GM15510 (cell line): ENCODE results near the gene DOCK4.

Source experiments
- POLR2A ChIP-seq: IDR thresholded peaks from 3 replicates; pipeline ENCODE4 v1.6.1; 2011; ENCODE audit warnings: borderline replicate concordance; ENCODE audit not compliant: insufficient read length; ENCODE audit errors: extremely low read depth

DOCK4 gene, protein sequence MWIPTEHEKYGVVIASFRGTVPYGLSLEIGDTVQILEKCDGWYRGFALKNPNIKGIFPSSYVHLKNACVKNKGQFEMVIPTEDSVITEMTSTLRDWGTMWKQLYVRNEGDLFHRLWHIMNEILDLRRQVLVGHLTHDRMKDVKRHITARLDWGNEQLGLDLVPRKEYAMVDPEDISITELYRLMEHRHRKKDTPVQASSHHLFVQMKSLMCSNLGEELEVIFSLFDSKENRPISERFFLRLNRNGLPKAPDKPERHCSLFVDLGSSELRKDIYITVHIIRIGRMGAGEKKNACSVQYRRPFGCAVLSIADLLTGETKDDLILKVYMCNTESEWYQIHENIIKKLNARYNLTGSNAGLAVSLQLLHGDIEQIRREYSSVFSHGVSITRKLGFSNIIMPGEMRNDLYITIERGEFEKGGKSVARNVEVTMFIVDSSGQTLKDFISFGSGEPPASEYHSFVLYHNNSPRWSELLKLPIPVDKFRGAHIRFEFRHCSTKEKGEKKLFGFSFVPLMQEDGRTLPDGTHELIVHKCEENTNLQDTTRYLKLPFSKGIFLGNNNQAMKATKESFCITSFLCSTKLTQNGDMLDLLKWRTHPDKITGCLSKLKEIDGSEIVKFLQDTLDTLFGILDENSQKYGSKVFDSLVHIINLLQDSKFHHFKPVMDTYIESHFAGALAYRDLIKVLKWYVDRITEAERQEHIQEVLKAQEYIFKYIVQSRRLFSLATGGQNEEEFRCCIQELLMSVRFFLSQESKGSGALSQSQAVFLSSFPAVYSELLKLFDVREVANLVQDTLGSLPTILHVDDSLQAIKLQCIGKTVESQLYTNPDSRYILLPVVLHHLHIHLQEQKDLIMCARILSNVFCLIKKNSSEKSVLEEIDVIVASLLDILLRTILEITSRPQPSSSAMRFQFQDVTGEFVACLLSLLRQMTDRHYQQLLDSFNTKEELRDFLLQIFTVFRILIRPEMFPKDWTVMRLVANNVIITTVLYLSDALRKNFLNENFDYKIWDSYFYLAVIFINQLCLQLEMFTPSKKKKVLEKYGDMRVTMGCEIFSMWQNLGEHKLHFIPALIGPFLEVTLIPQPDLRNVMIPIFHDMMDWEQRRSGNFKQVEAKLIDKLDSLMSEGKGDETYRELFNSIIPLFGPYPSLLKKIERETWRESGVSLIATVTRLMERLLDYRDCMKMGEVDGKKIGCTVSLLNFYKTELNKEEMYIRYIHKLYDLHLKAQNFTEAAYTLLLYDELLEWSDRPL (N-terminal part only)

GRCh38 chr7:112206238-112206990 is at the start of gene DOCK4, which contains the start of gene ZNF277:
DOCK4 (minus strand) TSS chr7:112206399; CDS start chr7:112206138, 261 bp downstream.
ZNF277 (plus strand) TSS chr7:112206695; CDS start chr7:112206717, 22 bp downstream.
- peak; percentile 48 for TF ChIP-seq POLR2A

DNA sequence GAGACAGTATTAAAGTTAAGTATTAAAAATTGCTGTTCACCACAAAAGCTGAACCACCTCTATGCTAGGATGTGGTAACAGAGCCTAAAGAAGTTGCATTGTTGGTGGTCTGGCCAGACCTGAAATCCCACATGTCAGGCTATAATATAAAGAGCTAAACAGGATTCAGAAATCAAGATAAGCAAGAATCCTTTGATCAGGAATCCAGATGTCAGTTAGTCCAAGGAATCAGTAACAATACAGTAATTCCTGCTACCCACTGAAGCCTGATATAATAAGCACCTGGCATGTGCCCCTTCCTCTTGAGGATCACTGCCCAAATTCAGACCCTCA is 49.2 kb upstream of the DOCK4 start:
- no peak for TF ChIP-seq POLR2A

GRCh38 chr7:112254709-112255387 is 48.6 kb upstream of the DOCK4 start:
- no peak for TF ChIP-seq POLR2A

DNA sequence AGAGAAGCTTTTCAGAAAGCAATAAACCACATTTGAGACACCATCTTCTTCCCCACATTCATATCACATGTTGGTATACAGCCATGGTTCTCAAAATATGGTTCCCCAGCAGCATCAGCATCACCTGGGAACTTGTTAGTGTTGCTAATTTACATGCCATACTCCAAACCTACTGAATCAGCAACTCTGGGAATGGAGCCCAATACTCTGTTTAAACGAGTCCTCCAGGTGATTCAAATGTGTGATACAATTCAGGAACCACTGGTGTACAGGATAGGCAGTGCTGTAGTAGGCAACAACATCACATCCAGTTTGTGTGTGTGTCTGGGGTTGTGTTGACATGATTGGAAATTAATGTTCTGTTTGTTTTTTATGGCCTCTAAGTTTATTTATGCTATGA is 48.0 kb upstream of the DOCK4 start:
- no peak for TF ChIP-seq POLR2A

- no peak for TF ChIP-seq POLR2A
Measured at GRCh38 chr7:112252691-112253090, 46.5 kb upstream of the DOCK4 start.

DNA sequence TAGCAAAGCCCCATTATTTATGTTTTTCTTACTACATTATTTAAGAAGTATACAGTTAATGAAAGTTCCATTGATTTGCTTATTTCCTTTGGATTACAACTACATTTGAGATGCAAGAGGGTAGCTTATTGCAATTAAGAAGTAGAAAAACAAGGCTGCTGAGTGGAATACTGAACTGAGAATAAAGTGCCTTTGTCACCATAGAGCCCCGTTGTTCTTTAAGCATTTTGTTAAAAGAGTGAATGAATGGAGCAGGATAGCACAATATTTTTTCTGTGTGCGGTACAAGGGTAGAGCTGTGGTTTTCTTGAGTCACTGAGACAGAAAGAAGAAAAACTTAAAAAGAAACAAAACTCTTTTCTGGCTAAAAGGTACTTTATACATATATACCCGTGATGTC is 45.9 kb upstream of the DOCK4 start:
- no peak for TF ChIP-seq POLR2A

GRCh38 chr7:112248598-112248997 is 42.4 kb upstream of the DOCK4 start:
- TF ChIP-seq POLR2A: no peak

GRCh38 chr7:112238852-112239610 is 32.8 kb upstream of the DOCK4 start:
- TF ChIP-seq POLR2A: no peak

DNA sequence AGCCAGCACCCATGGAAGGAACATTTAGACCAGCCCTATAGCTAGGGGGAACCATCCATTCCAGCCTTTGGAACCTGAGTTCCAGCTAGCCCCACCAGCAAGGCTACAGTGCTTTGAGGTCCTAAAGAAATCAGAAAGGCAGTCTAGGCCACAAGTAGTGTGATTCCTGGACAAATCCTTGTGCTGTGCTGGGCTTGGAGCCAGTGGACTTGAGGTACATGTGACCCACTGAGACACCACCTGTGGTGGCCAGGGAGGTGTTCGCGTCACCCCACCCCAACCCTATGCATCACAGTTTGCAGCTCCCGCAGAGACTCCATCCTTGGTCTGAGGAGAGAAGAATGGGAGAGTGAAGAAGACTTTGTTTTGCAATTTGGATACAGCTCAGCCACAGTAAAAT is 32.1 kb upstream of the DOCK4 start:
- TF ChIP-seq POLR2A: no peak

GRCh38 chr7:112236597-112236996 is 30.4 kb upstream of the DOCK4 start:
- no peak for TF ChIP-seq POLR2A

- TF ChIP-seq POLR2A: no peak
Measured at GRCh38 chr7:112234147-112234546, 27.9 kb upstream of the DOCK4 start.

DNA sequence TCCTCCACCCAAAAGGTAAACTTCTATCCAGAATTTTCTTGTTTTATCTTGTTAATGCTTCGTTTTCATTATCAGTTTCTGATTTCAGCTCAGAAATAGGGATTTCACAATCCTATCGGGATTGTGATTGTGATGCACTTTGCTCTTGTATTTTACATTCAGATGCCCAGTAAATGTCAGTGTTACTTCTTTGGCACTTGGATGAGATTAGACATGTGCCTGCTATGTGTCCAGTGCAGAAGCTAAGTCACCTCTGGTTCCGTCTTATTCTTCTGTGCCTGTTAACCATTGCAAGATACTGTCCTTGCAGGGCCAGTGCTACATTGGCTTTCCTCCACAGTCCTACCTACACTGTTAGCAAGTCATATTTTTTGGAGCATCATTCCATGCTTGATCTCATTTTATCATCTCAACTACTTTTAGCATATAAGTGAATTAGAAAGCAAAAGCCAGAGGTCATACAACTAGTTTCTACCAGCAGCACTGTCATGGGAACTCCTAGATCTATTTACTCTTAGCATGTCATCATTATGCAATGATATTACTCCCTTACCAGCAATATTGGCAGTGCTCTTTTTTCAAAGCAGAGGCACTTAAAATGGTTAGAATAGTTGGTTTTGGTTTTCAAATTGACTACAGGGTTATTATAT is 27.0 kb upstream of the DOCK4 start:
- TF ChIP-seq POLR2A: no peak

DNA sequence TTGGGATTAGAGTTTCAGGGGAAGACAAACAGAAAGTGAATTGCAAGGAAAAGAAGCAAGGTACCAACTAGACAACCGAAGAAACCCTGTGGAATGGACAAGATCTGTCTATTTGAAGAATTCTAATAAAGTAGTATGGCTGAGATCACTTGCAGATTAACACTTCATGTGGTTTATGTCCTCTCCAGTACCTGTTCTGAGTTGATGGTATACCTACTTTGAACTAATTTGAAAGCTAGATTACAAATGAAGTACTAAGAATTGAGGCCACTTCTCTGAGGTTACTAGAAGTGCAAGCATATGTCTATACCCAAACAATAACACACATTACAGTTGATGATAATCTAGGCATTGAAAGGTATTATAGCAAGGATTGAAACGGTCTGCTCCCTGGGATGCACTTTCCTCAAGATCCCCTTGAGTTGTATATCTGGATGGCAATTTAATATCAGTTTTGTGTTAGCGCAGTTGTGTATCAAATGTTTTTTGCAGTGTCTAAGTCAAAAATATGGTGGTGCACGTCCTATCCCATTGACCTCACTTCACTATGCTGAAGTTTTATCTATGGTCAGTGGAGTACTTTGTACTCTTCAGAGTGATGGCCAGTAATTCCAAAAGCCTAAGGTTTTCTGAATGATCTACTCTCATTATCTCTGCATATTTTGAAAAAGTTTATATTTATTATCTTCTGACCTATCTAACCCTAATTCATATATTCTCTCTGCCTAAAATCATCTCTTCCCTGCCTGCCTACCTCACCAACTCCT is 26.2 kb upstream of the DOCK4 start:
- TF ChIP-seq POLR2A: no peak
